ENCODE results near the gene SPECC1L.

DNA sequence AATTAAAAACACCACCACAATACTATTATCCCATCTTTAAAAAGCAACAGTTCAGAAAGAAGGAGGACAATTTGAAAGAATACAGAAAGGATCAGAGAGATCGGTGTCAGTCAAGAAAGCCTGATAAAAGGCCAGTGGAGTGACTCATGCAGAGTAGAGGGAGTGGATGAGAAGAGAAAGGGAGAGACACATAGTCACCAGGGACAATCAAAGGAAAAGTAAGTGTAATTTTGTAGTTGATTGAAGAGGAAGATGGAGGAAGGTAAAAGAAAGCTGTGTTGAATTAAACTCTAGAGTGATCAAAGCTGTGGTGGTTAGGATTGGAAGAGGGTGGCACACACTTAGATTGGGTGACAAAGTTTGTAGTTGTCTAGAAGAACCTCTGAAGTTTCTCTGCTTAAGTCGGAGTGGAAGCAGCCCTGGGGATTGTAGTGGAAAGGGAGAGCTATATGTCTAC lies 14.1 kb downstream of the SPECC1L start:
- TF ChIP-seq, protein P1, sequence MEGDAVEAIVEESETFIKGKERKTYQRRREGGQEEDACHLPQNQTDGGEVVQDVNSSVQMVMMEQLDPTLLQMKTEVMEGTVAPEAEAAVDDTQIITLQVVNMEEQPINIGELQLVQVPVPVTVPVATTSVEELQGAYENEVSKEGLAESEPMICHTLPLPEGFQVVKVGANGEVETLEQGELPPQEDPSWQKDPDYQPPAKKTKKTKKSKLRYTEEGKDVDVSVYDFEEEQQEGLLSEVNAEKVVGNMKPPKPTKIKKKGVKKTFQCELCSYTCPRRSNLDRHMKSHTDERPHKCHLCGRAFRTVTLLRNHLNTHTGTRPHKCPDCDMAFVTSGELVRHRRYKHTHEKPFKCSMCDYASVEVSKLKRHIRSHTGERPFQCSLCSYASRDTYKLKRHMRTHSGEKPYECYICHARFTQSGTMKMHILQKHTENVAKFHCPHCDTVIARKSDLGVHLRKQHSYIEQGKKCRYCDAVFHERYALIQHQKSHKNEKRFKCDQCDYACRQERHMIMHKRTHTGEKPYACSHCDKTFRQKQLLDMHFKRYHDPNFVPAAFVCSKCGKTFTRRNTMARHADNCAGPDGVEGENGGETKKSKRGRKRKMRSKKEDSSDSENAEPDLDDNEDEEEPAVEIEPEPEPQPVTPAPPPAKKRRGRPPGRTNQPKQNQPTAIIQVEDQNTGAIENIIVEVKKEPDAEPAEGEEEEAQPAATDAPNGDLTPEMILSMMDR (IDR thresholded peaks at IDR 0.05): no peak
- TF ChIP-seq POLR2A (IDR thresholded peaks at IDR 0.05): no peak
